ENCODE data around the gene AATK. TPM values are rescaled to one million over a fixed set of nuclear protein-coding genes. Genes with fewer than 3 reads are reported as not detected.

Gene AATK
- total RNA-seq, 1 experiment from 2014 or later: 64.6 TPM

DNA sequence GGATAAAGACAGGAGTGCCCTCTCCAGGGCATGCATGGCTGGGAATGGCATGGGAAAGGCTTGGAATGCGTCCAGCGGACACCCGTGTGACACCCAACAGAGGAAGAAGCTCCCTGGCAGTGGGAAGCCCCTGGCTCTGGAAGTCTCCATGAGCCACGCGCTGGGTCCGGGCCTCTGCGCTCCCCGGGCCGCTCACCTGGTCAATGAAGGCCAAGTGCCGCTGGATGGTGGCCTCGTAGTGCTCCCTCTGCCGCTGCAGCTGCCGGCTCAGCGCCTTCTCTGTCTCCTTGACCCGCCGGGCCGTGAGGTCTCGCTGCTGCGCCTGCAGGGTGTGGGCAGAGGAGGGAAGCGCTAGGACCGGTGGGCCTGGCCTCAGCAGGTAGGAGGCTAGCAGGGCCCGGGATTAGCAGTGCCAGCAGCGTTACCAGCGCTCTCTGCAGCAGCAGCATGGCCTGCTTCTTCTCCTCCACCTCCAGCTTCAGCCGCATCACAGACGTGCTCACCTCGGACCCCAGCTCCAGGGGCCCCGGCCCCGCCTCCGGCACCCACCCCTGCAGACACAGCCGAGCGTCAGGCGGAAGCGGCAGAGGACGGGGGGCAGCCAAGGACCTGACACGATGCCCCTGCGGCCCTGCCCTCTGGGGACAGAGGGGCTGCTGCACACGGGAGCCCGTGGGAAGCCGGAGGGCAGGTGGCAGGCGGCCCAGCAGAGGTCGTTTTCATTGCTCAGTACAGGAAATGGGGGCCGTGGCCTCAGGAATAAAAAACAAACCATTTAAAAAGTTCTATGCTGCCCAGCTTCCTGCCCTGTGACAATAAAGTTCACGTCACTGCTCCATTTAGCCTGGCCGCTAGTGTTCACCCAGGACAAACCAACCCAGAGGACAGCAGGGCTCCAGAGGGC, 30.7 kb upstream of the AATK start:
- no peak for DNase-seq (ENCODE audit: low spot score)

DNA sequence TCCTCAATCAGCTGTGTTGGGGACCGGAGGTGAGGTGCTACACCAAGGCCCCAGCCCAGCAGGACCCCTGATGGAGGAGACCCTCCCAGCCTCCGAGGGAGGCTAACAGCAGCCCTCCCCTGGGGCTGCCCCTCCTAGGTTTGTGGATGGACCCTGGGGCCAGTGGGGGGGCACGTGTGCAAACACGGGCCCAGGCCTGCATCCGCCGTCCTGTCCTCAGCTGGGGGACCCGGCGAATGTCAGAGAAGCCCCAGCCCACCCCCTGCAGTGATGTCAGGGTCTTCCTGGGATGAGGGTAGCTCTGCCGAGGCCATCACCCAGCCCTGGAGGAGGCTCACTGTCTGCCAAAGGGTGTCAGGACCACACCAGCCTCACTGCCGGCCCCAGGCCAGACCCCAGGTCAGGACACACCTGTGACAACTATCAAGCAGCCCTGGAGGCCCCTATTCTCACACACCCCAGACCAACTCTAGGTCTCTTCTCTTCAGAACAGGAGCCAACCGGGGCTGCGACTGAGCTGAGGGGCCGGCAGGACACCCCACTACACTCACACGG, 30.0 kb upstream of the AATK start:
- no peak for DNase-seq (ENCODE audit: low spot score)

DNA sequence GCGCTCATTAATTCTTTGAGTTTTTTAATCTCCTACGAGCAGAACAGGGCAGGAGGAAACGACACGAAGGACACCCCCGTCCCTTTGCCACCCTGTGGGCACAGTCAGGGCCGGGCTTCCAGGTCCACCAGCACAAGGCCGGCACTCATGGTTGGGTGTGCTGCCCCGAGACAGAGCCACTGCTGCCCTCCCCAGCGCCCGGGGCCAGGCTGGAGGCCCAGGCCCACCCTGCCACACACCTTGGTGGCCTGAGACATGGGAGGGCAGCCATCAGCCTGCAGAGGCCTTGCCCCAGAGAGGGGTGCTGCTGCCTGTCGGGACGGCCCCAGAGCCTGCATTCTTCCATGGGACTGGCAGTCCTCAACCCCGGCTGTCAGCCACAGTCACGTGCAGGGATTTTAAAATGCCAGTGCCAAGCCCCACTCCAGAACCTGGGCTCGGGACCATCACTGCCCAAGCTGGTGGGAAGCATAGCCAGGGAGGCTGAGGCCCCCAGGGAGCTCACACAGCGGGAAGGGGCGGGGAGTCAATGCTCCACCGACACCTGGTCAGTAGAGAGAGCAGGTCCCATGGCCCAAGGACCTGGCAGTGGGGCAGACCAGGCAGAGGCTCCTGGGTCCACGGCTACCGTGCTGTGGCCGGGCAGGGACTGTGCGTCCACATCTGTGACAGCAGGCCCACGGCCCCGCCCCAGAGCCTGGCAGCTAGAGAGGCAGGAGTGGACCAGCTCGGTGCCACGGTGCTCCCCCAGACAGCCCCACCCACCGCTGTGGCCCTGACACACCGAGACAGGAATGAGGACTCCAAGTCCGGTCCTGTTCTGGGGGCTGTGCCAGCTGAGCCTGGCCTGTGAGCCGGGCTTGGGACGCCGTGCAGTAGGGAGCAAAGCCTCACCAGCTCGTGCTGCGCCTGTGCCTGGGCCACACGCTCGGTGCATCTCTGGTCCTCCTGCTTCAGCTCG, 29.2 kb upstream of the AATK start:
- no peak for DNase-seq (ENCODE audit: low spot score)

DNA sequence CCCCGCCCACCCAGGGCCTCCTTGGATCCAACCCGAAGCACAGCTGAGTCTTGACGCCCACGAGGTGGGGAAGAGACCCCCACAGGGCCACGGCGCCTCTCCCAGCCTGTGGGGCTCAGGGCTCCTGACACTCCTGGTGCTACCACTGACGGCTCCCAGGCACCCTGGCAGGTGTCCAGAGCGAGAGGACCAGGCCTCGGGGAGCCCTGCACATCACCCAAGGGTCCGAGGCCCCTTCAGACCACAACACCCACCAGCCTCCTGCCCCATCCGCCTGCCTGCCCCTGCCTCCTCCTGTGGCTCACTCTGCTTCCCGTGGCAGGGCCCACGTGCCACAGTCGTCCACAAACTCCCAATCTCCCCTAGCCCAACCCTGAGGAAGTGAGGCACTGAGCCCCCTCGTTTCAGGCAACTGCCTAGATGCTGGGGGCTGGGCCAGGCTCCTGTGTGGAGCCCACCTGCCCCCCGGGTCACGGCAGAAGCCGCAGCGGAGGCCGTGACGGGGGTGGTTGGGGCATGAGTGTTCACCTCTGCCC, 28.3 kb upstream of the AATK start:
- no peak for DNase-seq (ENCODE audit: low spot score)

DNA sequence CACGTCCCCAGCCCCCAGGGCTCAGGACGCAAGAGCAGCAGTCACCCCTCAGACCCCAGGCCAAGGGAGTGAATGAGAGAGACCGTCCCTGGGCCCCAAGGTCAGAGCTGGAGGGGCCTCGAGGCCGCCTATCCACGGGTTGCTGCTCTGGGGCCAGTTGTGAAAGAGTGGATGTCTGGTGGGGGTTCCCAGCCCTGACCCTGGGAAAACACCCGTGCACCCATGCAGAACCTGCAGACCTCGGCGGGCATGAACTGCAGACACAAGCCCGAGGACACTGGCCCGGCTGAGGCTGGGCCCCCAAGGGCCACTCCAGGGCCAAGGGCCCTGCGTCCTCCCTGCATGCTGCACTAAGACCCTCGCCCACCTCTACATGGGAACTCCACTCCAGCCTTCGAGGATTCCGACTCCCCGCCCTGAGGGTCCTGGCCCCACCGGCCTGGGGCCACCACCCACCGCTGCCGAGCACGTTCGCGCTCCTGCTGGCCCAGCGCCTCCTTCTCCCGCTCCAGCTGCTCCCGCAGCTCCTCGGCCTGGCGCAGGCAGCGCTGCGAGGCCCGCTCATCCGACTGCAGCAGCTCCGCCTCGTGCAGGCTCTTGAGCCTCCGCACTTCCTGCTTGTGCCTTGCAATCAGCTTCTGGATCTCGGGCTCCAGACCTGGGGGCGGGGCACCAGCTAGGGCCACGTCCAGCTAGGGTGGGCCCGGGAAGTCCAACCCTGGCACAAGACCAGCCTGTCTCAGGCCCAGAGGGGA, 27.6 kb upstream of the AATK start:
- peak; percentile 77 for DNase-seq (ENCODE audit: low spot score)

DNA sequence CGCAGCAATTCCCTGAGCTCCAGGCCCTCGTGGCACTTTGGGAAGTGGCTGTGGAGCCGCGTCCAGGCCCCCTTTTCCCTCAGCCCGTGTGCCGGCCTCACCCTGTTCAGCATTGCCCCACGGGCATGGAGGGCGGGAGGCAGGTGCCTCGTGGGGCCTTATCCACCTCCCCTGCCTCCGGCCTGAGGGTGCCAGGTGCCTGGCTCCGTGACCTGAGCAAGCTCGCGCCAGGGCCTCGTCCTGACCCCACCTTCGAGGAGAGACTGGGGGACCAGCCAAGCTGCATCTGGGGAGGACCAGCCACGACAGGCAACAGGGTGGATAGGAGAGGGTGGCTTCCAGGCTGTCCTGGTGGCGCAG, 27.0 kb upstream of the AATK start:
- DNase-seq (ENCODE audit: low spot score): no peak

DNA sequence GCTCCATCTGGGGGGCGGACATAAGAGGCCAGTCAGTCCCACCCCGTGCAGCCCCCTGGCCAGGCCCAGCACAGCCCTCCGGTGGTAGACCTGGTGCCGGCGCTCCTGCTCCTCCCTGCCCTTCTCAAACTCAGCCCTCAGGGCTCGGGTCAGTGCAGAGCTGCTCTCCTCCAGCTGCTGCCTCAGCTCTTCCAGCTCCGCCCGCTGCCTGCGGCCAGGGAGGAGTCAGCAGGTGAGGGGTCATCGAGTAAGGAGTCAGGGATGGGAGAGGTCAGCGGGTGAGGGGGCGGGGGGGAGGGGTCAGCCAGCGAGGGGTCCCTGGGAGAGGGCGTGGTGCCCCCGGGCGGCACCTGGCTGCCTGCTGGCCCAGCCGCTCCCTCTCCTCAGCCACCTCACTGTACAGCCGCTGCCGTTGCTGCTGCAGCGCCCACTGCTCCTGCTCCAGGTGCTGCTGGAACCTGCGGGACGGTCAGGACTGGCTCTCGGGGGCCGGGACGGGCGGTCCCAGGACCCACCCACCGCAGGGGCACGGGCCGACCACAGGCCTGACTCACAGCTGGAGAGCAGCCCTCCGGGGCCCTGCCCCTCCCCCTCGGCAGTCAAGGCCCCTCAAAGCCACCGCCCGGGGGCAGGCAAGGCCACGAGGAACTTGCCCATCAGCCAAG, 26.5 kb upstream of the AATK start:
- peak; percentile 59 for DNase-seq (ENCODE audit: low spot score)

DNA sequence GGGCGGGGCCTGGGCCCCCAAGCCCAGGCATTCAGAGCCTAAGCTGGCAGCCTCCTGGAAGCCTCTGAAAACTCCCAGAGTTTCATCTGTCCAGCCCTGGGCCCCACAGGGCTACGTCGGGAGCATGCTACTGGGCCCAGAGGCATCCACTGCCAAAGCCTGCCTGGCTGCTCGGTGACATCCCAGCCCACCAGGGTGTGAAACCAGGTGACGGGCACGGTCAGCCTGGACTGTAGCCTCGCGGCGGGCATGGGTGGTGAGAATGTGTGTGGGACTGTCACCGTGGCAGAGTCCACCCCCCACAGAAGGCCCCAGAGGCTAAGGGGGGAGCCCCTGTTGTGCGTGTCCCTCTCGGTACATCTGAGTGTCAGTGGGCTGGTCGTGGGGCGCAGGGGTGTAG, 25.6 kb upstream of the AATK start:
- no peak for DNase-seq (ENCODE audit: low spot score)

DNA sequence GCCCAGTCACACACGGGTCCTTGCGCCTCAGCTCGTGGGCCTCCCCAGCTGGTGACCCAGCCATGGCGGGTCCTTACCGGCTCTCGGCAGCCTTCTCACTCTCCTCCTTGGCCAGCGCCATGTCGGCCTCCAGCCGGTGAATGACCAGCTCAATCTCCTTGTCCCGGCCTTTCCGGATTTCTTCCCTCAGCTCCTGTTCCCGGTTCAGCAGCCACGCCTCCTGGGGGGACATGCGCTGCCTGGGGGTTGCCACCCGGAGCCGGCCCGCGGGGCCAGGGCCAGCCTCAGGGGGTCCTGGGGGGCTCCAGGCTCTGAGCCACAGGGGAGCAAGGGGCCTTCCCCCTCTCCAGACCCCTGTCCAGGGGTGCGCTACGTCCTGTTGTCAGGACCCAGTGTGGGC, 25.1 kb upstream of the AATK start:
- no peak for DNase-seq (ENCODE audit: low spot score)

DNA sequence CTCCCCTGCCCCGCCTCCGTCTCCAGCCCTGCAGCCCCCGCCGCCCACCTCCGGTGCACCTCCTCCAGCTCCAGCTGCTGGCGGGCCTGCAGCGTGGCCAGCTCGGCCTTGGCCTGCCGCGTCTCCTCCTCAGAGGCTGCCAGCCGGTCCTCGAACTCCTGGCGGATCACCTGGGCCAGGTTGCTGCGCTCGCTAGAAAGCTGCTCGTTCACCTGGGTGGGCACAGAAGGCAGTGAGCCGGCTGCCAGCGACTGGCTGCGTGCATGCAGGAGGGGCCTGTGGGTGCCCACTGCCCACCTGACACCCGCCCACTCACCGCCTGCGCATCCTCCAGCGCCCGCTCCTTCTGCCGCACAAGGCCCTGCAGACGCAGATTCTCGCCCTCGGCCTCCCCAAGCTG, 24.6 kb upstream of the AATK start:
- DNase-seq (ENCODE audit: low spot score): no peak

DNA sequence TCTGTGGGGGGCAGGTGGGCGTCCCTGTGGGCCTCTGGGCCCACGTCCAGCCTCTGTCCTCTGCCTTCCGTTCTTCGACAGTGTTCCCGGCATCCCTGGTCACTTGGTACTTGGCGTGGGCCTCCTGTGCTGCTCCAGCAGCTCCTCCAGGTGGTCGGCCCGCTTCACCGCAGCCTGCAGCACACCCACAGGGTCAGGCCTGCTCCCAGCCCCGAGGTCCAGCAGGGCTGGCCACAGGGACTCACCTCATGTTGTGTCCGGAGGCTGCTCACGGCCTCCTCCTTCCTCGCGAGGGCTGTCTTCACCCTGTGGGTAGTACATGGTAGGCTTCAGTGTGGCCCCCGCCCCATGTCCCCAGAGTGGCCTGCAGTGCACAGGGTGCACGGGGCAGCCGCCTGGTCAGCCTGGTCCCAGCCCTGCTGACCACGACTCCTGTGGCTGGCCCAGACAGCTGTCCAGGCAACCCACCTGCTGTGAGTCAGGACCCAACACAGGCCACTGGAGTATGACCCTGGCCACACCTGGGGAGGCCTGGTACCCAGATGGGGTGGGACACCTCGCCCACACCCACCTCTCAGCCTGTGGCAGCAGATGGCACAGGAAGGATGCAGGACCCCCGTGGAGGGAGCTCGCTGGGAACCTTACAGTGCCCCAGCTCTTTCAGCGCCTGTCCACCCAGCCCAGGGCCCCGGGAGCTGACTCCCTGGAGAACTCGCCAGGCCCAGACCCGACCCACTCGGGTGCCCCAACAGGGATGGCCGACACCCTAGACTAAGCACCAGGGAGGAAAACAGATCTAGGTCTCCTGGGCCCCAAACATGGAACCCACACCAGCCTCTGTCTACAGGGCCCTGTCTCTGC, 23.9 kb upstream of the AATK start:
- DNase-seq (ENCODE audit: low spot score): peak; percentile 20

DNA sequence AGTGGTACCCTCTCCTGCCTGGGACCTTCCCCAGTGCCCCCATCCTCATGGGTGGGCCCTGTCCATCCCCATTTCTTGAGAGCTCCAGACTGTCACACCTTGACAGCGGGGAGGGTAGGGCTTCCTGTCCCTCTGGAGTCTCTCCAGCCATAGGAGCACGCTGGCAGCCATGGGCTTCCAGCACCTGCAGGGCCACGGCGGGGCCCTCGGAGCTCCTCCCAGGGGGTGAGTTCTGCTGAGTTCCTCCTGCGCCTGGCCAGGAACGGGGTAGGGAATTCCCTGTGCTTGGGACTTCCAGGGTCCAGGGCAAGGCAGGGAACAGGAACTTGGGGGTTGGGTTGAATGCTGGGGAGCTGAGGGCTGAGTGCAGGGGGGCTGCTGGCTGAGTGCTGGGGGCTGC, 23.0 kb upstream of the AATK start:
- DNase-seq (ENCODE audit: low spot score): no peak

DNA sequence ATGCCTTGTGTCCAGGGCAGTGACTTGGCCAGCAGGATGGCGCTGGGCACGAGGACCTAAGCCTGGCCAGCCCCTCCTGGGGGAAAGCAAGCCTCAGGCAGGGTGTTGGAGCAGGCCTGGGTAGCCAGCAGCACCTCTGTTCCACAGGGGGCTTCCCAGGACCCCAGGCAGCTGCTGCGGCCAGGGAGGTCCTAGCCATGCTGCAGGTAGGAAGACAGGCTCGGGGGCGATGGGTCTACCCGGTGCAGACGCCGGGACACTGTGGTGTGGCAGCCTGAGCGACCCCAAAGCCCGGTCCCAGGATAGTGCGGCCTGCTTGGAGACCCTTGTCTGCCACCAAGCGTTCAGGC, 22.4 kb upstream of the AATK start:
- DNase-seq (ENCODE audit: low spot score): no peak

DNA sequence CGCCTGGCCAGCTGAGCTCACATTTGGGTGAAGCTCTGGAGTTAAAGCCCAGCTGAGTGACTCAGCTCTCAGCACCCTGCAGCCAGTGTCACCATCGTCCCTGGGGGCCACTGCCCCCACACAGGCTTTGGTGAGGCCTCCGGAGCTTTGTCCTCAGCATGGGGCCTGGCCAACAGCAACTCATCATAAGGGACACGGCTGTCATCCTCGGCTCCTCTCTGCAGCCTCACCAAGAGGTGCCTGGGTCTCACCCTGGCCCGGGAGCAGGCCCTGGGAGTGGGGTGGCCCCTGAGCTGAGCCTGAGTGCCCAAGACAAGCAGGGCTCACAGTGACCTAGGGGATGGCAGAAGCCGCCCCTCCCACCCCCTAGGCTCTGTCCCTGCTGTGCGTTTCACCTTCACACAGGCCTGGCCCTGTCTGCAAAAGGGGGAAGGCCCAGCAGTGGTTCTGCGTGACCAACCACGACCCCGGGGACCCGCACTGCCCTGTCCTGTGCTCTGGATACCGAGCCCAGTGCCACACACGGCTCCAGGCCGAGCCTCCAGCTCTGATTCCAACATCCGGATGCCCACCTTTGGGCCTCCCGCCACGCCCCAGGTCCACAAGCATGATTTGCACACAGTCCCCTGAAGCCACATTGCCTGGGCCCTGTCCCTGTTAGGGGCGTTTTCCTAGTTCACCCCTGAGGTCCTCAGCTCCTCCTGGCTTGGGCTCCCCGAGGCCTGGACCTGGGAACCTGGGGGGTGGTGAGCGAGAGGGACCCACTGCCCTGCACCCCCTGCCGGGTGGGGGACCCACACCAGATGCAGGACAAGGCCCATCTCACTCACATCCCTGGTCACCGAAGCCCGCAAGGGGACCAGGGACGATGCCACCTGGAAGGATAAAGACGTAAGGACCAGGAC, 21.8 kb upstream of the AATK start:
- no peak for DNase-seq (ENCODE audit: low spot score)

DNA sequence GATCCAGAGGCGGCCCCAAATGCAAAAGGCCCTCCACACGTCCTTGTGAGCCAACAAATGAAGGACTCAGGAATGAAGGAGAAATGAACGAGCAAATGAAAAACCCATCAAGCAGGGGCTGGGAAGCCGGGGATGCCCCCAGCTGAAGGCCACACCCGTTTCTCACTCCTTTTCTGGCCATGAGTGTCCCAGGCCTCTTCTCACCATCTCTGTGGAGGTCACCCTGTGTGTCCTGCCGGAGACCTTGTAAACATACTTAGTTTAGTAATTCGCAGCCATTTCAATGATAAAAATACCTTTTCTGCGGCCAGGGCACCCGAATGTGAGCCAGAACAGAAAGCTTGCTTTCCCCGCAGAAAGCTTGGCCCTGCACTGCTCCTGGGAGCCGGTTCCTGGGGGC, 21.1 kb upstream of the AATK start:
- no peak for DNase-seq (ENCODE audit: low spot score)

DNA sequence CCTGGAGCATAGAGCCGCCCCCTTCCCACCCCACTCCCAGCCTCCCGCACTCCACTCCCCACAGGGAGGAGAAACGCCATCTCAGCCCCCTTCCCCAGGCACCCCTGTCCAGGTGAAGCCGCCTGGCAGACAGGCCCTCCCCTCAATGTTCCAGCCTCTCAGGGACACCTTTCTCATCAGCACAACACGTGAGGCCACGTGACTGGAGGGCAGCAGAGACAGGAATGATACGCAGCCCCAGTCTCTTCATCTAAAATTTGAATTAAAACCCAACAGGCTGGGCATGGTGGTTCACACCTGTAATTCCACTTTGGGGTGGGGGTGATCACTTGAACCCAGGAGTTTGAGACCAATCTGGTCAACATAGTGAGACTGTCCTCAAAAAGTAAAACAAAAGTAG, 20.2 kb upstream of the AATK start:
- DNase-seq (ENCODE audit: low spot score): no peak

DNA sequence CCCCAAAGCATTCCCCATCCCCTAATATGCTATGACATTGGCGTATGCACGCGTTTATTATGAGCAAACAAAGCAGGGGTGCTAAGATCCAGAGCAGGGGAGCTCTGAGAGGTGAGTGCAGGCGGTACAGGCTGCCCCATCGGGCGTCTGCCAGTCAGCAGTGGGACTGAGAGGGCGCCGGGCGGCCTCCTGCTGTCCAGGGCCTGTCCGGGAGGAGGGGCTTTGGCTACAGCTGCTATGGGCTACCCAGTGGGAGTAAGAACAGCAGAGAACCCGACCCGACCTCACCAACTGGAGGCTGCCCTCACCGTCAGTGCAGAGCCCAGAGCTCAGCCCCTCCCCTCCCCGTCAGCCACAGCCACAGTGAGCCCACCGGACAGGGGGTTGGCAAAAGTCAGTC, 18.5 kb upstream of the AATK start:
- no peak for DNase-seq (ENCODE audit: low spot score)

DNA sequence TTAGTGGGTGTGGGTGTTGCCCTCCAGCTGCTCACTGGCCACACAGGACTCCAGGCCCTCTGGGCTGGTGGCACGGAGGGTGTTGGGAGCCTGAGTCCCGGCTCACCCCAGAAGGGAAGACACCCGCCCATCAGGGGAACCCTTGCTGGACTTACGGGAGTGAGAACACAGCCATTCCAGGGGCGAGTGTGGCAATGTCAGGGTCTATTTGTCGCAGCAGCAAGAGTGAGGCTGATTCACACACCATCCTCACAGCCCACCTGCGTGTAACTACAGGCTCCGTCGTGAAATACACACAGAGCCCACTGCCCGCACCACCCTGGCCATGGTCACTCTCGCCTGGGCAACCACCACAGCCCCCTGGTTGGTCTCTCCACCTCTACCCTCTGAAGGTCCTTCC, 17.8 kb upstream of the AATK start:
- DNase-seq (ENCODE audit: low spot score): no peak

DNA sequence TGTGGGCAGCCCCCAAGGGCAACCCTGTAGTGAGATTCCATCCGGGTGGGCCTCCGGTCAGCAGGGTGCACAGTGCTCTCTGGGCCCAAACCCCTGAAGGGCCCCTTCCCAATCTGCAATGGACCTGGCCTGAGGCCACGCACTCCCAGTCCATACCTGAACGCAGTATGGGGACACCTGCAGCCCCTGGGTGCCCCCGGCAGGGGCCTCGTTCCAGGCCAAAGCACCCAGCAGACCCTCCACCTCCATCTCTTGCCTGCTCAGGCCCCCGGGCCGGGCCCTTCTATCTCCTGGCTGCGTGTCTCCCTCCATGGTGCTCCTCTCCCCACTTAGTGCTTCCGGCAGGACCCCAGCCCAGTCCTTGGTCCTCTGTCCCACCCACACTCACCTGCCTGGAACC, 17.3 kb upstream of the AATK start:
- DNase-seq (ENCODE audit: low spot score): no peak
